ENCODE results near the gene SGSM2.

The SGSM2 gene

DNA sequence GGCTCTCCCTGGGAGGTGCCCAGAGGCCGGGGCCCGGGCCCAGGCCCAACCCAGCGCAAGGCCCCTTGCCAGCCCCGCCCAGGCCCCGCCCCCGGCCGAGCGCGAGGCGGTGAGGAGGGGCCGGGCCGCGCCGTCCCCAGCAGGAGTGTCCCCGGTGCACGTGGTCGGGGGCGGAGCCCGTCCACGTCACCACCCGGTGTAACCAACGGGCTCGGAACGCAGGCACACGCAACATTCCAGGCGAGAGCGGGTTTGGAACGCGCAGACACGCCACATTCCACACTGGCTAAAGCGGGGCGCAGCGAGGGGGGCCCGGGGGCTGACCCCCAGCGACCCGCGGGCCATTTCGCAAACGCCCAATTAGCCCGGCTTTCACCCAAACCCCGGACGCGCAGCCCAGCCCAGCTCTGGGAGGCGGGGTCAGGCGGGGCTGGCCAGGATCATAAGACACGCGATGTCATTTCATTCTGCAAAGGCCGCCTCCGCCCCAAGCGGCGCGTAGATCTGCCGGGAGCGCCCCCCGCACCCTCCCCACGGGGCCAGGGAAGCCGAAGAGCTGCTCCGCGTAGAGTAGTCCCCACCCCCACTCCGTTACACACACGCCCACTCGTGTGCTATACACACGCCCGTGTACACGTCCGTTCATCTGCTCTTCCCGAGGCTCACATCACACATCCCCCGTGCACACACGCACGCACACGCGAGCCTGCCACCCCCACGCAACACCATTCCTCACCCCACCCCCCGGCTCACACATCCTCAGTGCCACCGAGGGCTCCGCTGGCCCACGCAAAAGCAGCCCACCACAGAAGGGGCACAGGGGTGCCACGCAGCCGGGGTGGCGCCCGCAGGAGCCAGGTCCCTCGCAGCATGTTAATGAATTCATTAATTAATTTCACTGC, 62.5 kb downstream of the SGSM2 start:
- DNase-seq: peak; percentile 96

DNA sequence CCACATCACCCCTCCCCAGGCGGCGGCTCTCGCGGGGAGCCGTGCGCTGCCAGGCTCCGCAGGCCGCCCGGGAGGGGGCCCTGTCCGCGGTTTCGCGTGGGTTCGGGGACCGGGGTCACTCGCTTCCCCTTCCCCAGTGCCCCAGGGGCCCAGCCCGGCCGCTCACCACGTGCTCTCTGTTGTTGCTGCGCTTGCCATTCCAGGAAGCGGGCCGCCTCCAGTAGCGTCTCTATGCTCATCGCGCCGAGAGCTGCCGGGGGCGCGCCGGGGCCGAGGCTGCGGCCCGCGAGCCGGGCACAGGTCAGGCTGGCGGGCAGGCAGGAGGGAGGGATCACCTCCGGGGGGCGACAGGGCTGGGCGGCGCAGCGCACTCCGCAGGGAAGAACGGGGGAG, 63.2 kb downstream of the SGSM2 start:
- peak; percentile 53 for DNase-seq

GRCh38 chr17:2400877-2401425, 63.6 kb downstream of the SGSM2 start, which contains the start of gene MNT:
Gene MNT, minus strand, starts transcription at chr17:2401060. Its CDS starts 348 bp downstream, at chr17:2400712.
- peak; percentile 93 for DNase-seq

GRCh38 chr17:2401426-2402221, 64.3 kb downstream of the SGSM2 start:
- DNase-seq: peak; percentile 99

DNA sequence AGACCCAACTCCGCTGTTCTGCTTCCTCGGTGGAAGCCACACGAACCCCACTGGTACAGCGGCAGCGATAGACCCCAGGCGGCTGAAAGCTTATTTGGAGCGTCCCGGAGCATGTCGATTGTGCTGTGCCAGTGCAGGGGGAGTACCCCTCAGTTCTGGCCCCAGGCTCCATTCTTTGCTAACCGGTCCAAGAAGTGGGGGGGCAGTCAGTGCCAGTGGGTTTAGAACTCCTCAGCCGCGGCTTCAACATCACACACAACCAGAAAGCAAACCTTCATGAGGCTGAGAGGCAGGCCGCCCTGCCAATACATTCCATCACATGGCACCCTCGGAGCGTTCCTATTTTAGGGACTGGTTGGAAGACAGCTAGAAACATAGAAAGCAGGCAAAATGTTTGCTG, 65.2 kb downstream of the SGSM2 start:
- DNase-seq: no peak

DNA sequence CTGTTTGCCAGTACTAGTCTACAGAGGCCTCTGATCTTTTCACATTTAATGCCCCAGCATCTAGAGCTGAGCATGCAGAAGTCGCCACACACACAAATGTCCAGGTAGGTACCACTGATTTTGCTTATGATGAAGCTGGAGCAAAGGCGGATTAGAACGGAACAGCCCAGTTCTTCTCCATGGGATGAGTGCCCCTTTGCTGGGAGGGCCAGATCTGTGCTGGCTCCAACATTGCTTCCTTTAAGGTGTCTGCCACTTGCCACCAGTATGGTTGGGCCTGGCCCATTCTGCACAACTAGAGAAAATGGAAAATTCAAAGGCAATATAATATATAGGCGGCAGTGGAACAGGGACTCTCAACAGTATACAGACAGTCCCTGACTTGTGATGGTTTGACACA, 65.7 kb downstream of the SGSM2 start:
- DNase-seq: no peak

DNA sequence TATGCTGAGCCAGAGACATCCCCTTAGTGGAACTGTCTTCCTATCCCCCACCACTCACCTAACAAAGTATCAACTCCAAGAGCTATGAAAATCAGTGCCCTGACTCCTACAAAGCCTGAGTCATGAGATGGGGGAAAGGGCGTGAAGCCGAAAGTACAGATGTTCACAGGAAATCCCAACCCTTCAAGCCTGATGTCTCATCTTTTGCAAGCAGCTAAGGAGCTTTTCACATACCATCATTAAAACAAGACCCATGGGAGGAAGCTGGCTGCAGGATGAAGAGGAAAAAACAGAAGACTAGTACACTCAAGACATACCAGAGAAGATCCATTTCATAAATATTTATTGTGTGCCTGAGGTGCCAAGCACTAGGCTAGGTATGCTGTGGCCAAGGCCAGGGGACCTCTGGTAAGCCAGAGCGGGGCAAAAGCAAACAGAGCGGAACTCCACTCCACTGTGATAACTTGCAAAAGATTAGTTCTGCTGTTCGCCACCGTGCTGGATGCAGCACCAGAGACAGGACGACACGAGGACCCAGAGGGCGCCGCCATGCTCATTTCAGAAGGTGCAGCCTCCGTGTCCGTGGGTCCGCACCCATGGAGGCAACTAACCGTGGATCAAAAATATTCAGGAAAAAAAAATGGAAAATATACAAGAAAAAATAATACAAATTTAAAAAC, 68.1 kb downstream of the SGSM2 start:
- DNase-seq: peak; percentile 96

- DNase-seq: no peak
Measured at GRCh38 chr17:2406271-2406902, 69.1 kb downstream of the SGSM2 start.

DNA sequence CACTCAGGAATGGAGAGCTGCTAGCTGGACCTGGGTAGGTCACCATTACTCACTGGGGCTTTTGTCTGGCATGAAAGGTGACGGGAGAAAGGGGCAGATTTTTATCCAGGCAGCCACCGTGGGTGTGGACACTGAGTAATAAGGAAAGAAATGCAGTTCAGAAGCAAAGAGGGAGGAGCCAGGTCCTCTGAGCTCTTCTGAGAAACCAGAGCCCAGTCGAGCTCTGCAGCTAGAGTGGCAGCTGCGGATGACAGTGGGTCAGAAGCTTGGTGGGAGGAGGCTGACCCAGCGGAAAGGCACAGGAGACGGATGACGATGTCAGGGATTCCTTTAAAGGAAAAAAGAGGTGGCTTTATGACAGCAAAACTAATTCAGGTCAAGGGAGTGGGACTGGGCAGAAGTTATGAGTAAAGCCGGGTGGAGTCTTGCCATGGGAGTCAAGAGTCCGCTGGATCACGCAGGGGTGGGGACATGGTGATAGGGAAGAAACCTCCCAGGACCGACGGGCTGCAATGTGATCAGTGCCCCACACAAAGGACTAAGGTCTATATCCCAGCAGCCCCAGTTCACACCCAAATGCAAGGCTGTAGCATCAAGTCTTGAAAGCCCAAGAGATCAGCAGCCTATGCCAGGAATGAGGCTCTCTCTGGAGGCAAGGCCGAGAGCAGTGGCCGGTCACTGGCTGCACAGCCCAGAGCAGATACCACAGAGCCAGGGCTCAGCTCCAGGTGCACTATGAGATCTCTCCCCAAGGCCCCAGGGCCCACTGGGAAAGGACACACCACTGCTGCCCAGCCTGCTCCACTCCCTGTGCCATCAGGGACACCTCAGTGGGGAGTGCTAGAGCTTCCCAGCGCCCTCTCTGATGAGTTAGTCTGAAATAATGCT, 69.8 kb downstream of the SGSM2 start:
- DNase-seq: peak; percentile 96

DNA sequence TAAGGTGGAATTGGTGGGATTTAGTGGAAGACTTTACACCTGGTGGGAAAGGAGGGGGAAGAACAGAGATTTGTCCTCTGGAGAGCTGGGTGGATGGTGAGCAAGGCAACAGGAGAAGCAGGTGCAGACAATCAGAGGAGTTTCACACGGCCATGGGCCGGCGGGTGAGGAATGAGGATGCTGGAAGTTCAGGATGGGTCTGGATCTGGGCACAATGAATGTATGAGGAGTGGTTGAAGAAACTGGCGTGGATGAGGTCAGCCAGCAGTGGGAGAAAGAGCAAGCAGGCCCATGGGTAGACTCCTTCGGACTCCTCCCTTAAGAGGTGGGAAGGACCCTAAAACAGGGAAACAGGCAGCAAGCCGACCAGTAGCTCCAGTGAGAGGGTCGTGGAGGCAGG, 73.7 kb downstream of the SGSM2 start:
- no peak for DNase-seq

DNA sequence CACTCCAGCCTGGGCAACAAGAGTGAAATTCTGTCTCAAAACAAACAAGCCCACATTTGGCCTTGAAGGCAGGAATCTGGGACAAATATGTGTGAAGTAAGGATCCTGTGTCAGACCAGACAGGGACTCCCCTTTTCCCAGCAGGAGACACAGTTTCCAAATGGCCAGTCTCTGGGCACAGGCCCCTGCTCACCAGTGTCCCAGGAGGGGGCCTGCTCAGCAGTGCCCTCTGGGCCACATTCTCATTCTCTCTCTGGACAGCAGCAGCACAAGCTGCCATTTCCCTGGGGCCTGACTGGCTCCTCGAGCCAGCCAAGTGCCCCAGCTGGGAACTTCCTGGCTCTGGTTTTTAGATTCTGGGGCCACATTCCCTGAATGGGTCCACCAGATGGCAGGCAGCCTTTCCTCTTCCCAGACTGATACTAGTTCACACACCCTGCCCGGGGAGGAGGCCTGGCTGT, 75.3 kb downstream of the SGSM2 start:
- peak; percentile 60 for DNase-seq

- DNase-seq: no peak
Measured at GRCh38 chr17:2414446-2415064, 77.3 kb downstream of the SGSM2 start.

GRCh38 chr17:2415081-2415480, 77.8 kb downstream of the SGSM2 start:
- no peak for DNase-seq

- DNase-seq: peak; percentile 79
Measured at GRCh38 chr17:2416010-2416734, 78.9 kb downstream of the SGSM2 start.

DNA sequence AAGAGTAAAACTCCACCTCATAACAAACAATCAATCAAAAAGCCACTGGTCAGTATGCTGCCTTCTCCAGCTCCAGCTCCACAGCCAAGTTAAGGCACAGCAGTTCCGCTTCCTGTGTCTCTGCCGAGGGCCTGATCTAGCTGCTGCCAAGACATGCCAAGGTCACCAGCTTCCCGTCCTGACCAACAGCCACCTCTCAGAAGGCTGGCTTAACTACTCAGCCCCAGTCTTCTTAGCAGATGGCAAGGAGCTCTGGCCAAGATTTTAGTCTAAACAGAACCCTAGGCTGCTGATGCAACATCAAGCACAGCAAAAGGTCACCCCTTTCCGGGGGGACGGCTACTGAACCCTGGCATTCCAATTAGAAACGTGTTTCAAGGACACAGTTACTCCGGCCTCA, 81.3 kb downstream of the SGSM2 start:
- no peak for DNase-seq

DNA sequence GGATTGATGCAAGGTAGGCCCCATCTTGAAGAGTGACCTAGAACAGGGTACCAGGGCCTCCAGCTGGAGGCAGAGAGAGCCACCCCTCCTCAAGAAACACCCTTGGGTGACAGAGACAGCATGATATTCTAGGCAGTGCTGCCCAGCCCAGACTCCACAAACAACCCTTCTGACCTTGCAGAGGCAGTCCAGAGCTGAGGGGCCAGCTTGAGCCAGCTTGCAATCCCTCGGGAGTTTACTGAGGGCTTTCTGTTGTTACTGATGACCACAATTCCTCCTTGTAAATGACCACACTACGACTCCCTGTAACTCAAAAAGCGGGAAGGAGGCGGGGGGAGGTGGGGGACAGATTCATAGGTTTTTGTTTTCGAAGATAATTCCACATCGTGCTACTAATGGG, 82.2 kb downstream of the SGSM2 start:
- DNase-seq: no peak

GRCh38 chr17:2420176-2420575, 82.9 kb downstream of the SGSM2 start:
- DNase-seq: no peak

- DNase-seq: no peak
Measured at GRCh38 chr17:2421315-2422147, 84.2 kb downstream of the SGSM2 start.

- no peak for DNase-seq
Measured at GRCh38 chr17:2423271-2423670, 86.0 kb downstream of the SGSM2 start.

Data from fibroblast of skin of back (primary cell).